H9 (cell line): ENCODE measurements around the gene RAB3C. TPM values are rescaled to one million over a fixed set of nuclear protein-coding genes. Genes with fewer than 3 reads are reported as not detected.

Source experiments
- DNase-seq: peaks from one replicate; pipeline ENCODE4 v3.0.0-alpha.2; 2017
- H2AFZ ChIP-seq: one replicate; pipeline ENCODE4 v1.6.1; 2013; ENCODE audit warnings: mild to moderate bottlenecking, low read length, control low read depth, moderate library complexity
- H2AK5ac ChIP-seq: 2 replicates; pipeline ENCODE4 v1.6.1; 2013; ENCODE audit warnings: low read length, control low read depth, mixed read lengths; ENCODE audit not compliant: insufficient read length
- H2BK120ac ChIP-seq: one replicate; pipeline ENCODE4 v1.6.1; 2013; ENCODE audit warnings: low read depth, mild to moderate bottlenecking, low read length, control low read depth, inconsistent platforms; ENCODE audit not compliant: poor library complexity, severe bottlenecking
- H2BK12ac ChIP-seq: 2 replicates; pipeline ENCODE4 v1.6.1; 2013; ENCODE audit warnings: low read length, control low read depth, mixed read lengths, low read depth; ENCODE audit not compliant: insufficient read length
- H2BK15ac ChIP-seq: 2 replicates; pipeline ENCODE4 v1.6.1; 2013; ENCODE audit warnings: low read depth, low read length, control low read depth
- H2BK20ac ChIP-seq: one replicate; pipeline ENCODE4 v1.6.1; 2013; ENCODE audit warnings: low read depth, mild to moderate bottlenecking, low read length, control low read depth, inconsistent platforms; ENCODE audit not compliant: poor library complexity, severe bottlenecking
- H2BK5ac ChIP-seq: 2 replicates; pipeline ENCODE4 v1.6.1; 2013; ENCODE audit warnings: low read length, control low read depth, mixed read lengths; ENCODE audit not compliant: insufficient read length
- H3K14ac ChIP-seq: 2 replicates; pipeline ENCODE4 v1.6.1; 2013; ENCODE audit warnings: low read length, control low read depth; ENCODE audit not compliant: insufficient read depth
- H3K18ac ChIP-seq: 2 replicates; pipeline ENCODE4 v1.6.1; 2013; ENCODE audit warnings: low read depth, mild to moderate bottlenecking, mixed read lengths, low read length, control low read depth; ENCODE audit not compliant: insufficient read length
- H3K23ac ChIP-seq: 2 replicates; pipeline ENCODE4 v1.6.1; 2013; ENCODE audit warnings: low read length, control low read depth, mixed read lengths, low read depth; ENCODE audit not compliant: insufficient read length
- H3K23me2 ChIP-seq: 2 replicates; pipeline ENCODE4 v1.6.1; 2013; ENCODE audit warnings: low read depth, mild to moderate bottlenecking, mixed read lengths, low read length, control low read depth; ENCODE audit not compliant: insufficient read length, poor library complexity, severe bottlenecking
- H3K27ac ChIP-seq: 2 replicates; pipeline ENCODE4 v1.5.1; 2013; ENCODE audit warnings: low read length, control low read depth, mixed read lengths, low read depth; ENCODE audit not compliant: insufficient read length
- H3K27me3 ChIP-seq: 2 replicates; pipeline ENCODE4 v1.6.1; 2013; ENCODE audit warnings: low read length, control low read depth, inconsistent platforms; ENCODE audit not compliant: insufficient read depth
- H3K4ac ChIP-seq: 2 replicates; pipeline ENCODE4 v1.6.1; 2013; ENCODE audit warnings: low read depth, mild to moderate bottlenecking, control low read depth, inconsistent platforms, low read length, moderate library complexity
- H3K4me1 ChIP-seq: 2 replicates; pipeline ENCODE4 v1.6.1; 2013; ENCODE audit warnings: low read length, control low read depth, inconsistent platforms; ENCODE audit not compliant: insufficient read depth
- H3K4me2 ChIP-seq: 2 replicates; pipeline ENCODE4 v1.6.1; 2013; ENCODE audit warnings: low read length, control low read depth, mixed read lengths; ENCODE audit not compliant: insufficient read length, insufficient read depth
- H3K56ac ChIP-seq: 2 replicates; pipeline ENCODE4 v1.6.1; 2013; ENCODE audit warnings: low read depth, mild to moderate bottlenecking, mixed read lengths, low read length, control low read depth; ENCODE audit not compliant: insufficient read length
- H3K79me1 ChIP-seq: 2 replicates; pipeline ENCODE4 v1.6.1; 2013; ENCODE audit warnings: low read depth, mild to moderate bottlenecking, moderate library complexity, low read length, control low read depth, inconsistent platforms; ENCODE audit not compliant: insufficient read depth, poor library complexity, severe bottlenecking
- H3K79me2 ChIP-seq: 2 replicates; pipeline ENCODE4 v1.6.1; 2013; ENCODE audit warnings: low read length, control low read depth, inconsistent platforms; ENCODE audit not compliant: insufficient read depth
- H3K9ac ChIP-seq: 2 replicates; pipeline ENCODE4 v1.6.1; 2013; ENCODE audit warnings: low read length, control low read depth, mixed read lengths; ENCODE audit not compliant: insufficient read length; ENCODE audit errors: extremely low read depth
- H3K9me3 ChIP-seq: one replicate; pipeline ENCODE4 v1.6.1; 2013; ENCODE audit warnings: low read depth, low read length, inconsistent platforms; ENCODE audit not compliant: control insufficient read depth
- H3T11ph ChIP-seq: one replicate; pipeline ENCODE4 v1.6.1; 2013; ENCODE audit warnings: mild to moderate bottlenecking, low read length, control low read depth, inconsistent platforms
- H4K20me1 ChIP-seq: one replicate; pipeline ENCODE4 v1.6.1; 2013; ENCODE audit not compliant: control insufficient read depth, insufficient read length, insufficient read depth
- H4K5ac ChIP-seq: 2 replicates; pipeline ENCODE4 v1.6.1; 2013; ENCODE audit warnings: low read depth, mild to moderate bottlenecking, mixed read lengths, low read length, control low read depth; ENCODE audit not compliant: insufficient read length
- H4K8ac ChIP-seq: replicated peaks from 2 replicates; pipeline ENCODE4 v1.6.1; 2013; ENCODE audit warnings: low read length, control low read depth, mixed read lengths, low read depth; ENCODE audit not compliant: insufficient read length
- H4K91ac ChIP-seq: 2 replicates; pipeline ENCODE4 v1.6.1; 2013; ENCODE audit warnings: low read depth, mild to moderate bottlenecking, moderate library complexity, mixed read lengths, low read length, control low read depth; ENCODE audit not compliant: insufficient read length
- H3K27ac Mint-ChIP-seq, 3 experiments: 2 replicates in 2 of 3; 3 replicates in 1 of 3; pipeline ENCODE4 v1.8.0; 2020 to 2021; ENCODE audit warnings: mixed read lengths in 3 of 3, mild to moderate bottlenecking in 1 of 3, moderate library complexity in 1 of 3
- H3K27me3 Mint-ChIP-seq: 2 replicates; pipeline ENCODE4 v1.8.0; 2021; ENCODE audit warnings: low read depth, mild to moderate bottlenecking, moderate library complexity, mixed read lengths
- H3K36me3 Mint-ChIP-seq, 3 experiments: 2 replicates in 2 of 3; 3 replicates in 1 of 3; pipeline ENCODE4 v1.8.0; 2020 to 2021; ENCODE audit warnings: low read depth in 3 of 3, mixed read lengths in 3 of 3; ENCODE audit not compliant: insufficient read depth in 1 of 3
- H3K4me1 Mint-ChIP-seq, 2 experiments: 2 replicates each; pipeline ENCODE4 v1.8.0; 2020; ENCODE audit warnings: mixed read lengths in 2 of 2
- H3K4me3 Mint-ChIP-seq, 2 experiments: 2 replicates in 1 of 2; 3 replicates in 1 of 2; pipeline ENCODE4 v1.8.0; 2020 to 2021; ENCODE audit warnings: mild to moderate bottlenecking in 2 of 2, mixed read lengths in 2 of 2, moderate library complexity in 1 of 2
- H3K9me3 Mint-ChIP-seq, 2 experiments: 2 replicates in 1 of 2; 3 replicates in 1 of 2; pipeline ENCODE4 v1.8.0; 2020; ENCODE audit warnings: mild to moderate bottlenecking in 2 of 2, mixed read lengths in 2 of 2, moderate library complexity in 1 of 2
- CTCF ChIP-seq: fragments of 200-600 bp; sonication (generic); conservative IDR thresholded peaks from 3 replicates; pipeline ENCODE4 v1.8.0; 2021; ENCODE audit warnings: antibody characterized with exemption, mild to moderate bottlenecking
- WGBS: extraction: QIAGEN DNeasy Blood & Tissue Kit; methylation state at CpG from one replicate; pipeline ENCODE4 v1.1.7; 2013; ENCODE audit warnings: missing lambda C conversion rate, low lambda C conversion rate, mixed read lengths; ENCODE audit not compliant: insufficient read length; ENCODE audit errors: extremely low coverage; 5-methylcytosine and 5-hydroxymethylcytosine counted together
- total RNA-seq: library from RNA; stranded (reverse); gene quantifications from 2 replicates; pipeline ENCODE4 v1.2.1, GENCODE V29; 2021

The RAB3C gene
- total RNA-seq, 1 experiment from 2014 or later: 16.3 TPM

- no peaks in the 10 kb centered on the region for H3K4me1 Mint-ChIP-seq
- Histone ChIP-seq H4K5ac (no peak overlapping the region), H3T11ph (no peak overlapping the region), H3K4me1 (no peaks in the 10 kb centered on the region), H3K14ac (no peak overlapping the region), H3K18ac (no peak overlapping the region), H3K79me1 (no peaks in the 10 kb centered on the region), H2AFZ (no peak overlapping the region), H4K91ac (no peak overlapping the region), H3K79me2 (no peaks in the 10 kb centered on the region), H3K4me2 (no peak overlapping the region), H3K27me3 (no peaks in the 10 kb centered on the region), H4K20me1 (no peaks in the 10 kb centered on the region), H4K8ac (no peak overlapping the region), H2BK5ac (no peak overlapping the region), H3K27ac (no peak overlapping the region), H2AK5ac (no peak overlapping the region), H2BK120ac (no peak overlapping the region), H2BK20ac (no peak overlapping the region), H3K9ac (no peak overlapping the region), H3K23ac (no peak overlapping the region), H3K4ac (no peak overlapping the region), H3K23me2 (no peaks in the 10 kb centered on the region), H3K9me3 (no peaks in the 10 kb centered on the region), H2BK12ac (no peak overlapping the region), H2BK15ac (no peak overlapping the region), H3K56ac (no peak overlapping the region)
- DNase-seq: no peak
- no CpG with 5 or more reads among the region's 3 CpGs for WGBS
- H3K27ac Mint-ChIP-seq: no peak overlapping the region
- H3K9me3 Mint-ChIP-seq: no peaks in the 10 kb centered on the region
- no peak for TF ChIP-seq CTCF
- no peaks in the 10 kb centered on the region for H3K27me3 Mint-ChIP-seq
- H3K4me3 Mint-ChIP-seq: no peak overlapping the region
- H3K36me3 Mint-ChIP-seq: no peaks in the 10 kb centered on the region
Measured at GRCh38 chr5:58770136-58770535, 187.3 kb downstream of the RAB3C start.
